HepG2 (cell line): Measurements from ENCODE around the gene CD7. TPM values are rescaled to one million over a fixed set of nuclear protein-coding genes. Genes with fewer than 3 reads are reported as not detected.
A peak's percentile ranks its signal among the peaks of the same experiment; 100 is the strongest.

Source experiments
- BCL6 ChIP-seq: IDR thresholded peaks from 2 replicates; pipeline ENCODE4 v1.6.1; 2016; ENCODE audit warnings: missing genetic modification reagents, missing compliant biosample characterization
- CAMTA2 ChIP-seq: sonication (generic); formaldehyde crosslinking; IDR thresholded peaks from 2 replicates; pipeline ENCODE4 v1.4.0; 2020; ENCODE audit warnings: mild to moderate bottlenecking, missing genetic modification reagents, borderline replicate concordance
- RFX3 ChIP-seq: IDR thresholded peaks from 2 replicates; pipeline ENCODE4 v1.6.1; 2016; ENCODE audit warnings: missing biosample characterization, missing genetic modification reagents
- TOPORS ChIP-seq: sonication (generic); formaldehyde crosslinking; IDR thresholded peaks from 2 replicates; pipeline ENCODE4 v1.8.0; 2023; ENCODE audit warnings: mild to moderate bottlenecking, missing genetic modification reagents
- ZNF354B ChIP-seq: sonication (generic); formaldehyde crosslinking; IDR thresholded peaks from 2 replicates; pipeline ENCODE4 v1.8.0; 2022; ENCODE audit warnings: mild to moderate bottlenecking, missing genetic modification reagents
- ZNF556 ChIP-seq: sonication (generic); formaldehyde crosslinking; IDR thresholded peaks from 2 replicates; pipeline ENCODE4 v1.4.0; 2020; ENCODE audit warnings: mild to moderate bottlenecking, missing genetic modification reagents, borderline replicate concordance
- ZNF567 ChIP-seq: sonication (generic); formaldehyde crosslinking; IDR thresholded peaks from 2 replicates; pipeline ENCODE4 v1.8.1; 2023; ENCODE audit warnings: mild to moderate bottlenecking, missing genetic modification reagents, borderline replicate concordance
- ZNF598 ChIP-seq: sonication (generic); formaldehyde crosslinking; IDR thresholded peaks from 2 replicates; pipeline ENCODE4 v1.5.1; 2020; ENCODE audit warnings: mild to moderate bottlenecking, missing genetic modification reagents, borderline replicate concordance
- ZNF790 ChIP-seq: sonication (generic); formaldehyde crosslinking; IDR thresholded peaks from 2 replicates; pipeline ENCODE4 v1.8.0; 2022; ENCODE audit warnings: missing genetic modification reagents, mild to moderate bottlenecking, borderline replicate concordance
- ZSCAN22 ChIP-seq: sonication (generic); formaldehyde crosslinking; IDR thresholded peaks from 2 replicates; pipeline ENCODE4 v1.4.0; 2020; ENCODE audit warnings: mild to moderate bottlenecking, missing genetic modification reagents
- polyA plus RNA-seq, 8 experiments: library from polyadenylated mRNA; depleted of rRNA in 3 of 8; stranded (reverse) in 7 of 8; unstranded in 1 of 8; fragments of >200 nt; fragmentation: Illumina TruSeq in 4 of 8; extraction: Trizol in 4 of 8; gene quantifications; 2 replicates each; pipeline versions ENCODE4 v1.2.1 to v1.2.3, GENCODE V29; 2011 to 2016; ENCODE audit warnings: low read depth in 4 of 8, missing spikeins in 1 of 8, mixed read lengths in 1 of 8; ENCODE audit not compliant: insufficient read depth in 1 of 8
- total RNA-seq, 5 experiments: library from RNA; depleted of rRNA; stranded (reverse); fragments of >200 nt; fragmentation: Illumina TruSeq; extraction: Trizol; gene quantifications; 2 replicates each; pipeline ENCODE4 v1.2.3, GENCODE V29; 2016; ENCODE audit warnings: low read depth in 1 of 5
- TF ChIP-seq, protein P1 (sequence below): sonication (generic); formaldehyde crosslinking; IDR thresholded peaks from 2 replicates; pipeline ENCODE4 v1.4.0; 2020; ENCODE audit warnings: missing genetic modification reagents, mild to moderate bottlenecking, borderline replicate concordance
- TF ChIP-seq, protein P2 (sequence below): sonication (generic); formaldehyde crosslinking; IDR thresholded peaks from 2 replicates; pipeline ENCODE4 v1.4.0; 2020; ENCODE audit warnings: mild to moderate bottlenecking, missing genetic modification reagents
- TF ChIP-seq, protein P3 (sequence below): sonication (generic); formaldehyde crosslinking; IDR thresholded peaks from 2 replicates; pipeline ENCODE4 v1.4.0; 2020; ENCODE audit warnings: missing genetic modification reagents, borderline replicate concordance

Gene CD7
- total and polyA plus RNA-seq, 2 of the 13 experiments (the other 11 are each of a cell fraction or from before 2014, with no cell fraction given), result 67.6 to 76.4 TPM

DNA sequence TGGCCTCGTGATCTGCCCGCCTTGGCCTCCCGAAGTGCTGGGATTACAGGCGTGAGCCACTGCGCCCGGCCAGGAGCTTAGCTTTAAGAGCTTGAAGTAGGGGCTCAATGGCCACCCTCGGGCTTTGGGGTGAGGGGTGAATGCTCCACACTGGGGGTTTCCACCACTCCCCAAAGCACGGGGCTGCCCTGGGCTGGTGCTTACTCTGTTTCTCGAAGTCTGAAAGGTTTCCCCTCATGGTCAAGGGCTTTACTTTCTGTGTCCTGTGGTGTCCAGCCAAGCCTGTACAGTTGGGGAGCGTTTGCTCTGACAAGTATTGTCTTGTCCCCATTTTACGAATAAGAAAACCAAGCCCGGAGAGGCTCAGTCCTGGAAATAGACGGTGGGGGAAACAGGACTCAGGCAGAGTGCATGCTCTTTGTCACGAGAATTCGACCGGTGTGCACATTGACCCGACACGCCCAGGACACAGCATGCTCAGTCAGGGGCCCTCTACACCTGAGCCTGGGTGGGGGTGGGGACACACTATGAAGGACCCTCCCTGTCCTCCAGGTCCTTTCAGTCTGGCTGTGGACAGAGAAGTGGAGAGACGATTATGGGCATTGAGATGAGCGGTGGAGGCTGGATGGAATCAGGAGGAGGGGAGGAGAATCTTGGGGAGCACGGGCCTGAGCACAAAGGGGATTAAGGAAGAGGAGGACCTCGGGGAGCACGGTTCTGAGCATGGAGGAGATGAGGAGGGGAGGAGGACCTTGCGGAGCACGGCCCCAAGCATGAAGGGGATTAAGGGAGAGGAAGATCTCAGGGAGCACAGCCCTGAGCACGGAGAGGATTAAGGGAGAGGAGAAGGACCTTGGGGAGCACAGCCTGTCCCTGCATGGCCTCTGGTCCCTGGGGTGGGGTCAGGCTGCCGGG is 7.5 kb downstream of the CD7 start (continued):
- TF ChIP-seq, protein P1, sequence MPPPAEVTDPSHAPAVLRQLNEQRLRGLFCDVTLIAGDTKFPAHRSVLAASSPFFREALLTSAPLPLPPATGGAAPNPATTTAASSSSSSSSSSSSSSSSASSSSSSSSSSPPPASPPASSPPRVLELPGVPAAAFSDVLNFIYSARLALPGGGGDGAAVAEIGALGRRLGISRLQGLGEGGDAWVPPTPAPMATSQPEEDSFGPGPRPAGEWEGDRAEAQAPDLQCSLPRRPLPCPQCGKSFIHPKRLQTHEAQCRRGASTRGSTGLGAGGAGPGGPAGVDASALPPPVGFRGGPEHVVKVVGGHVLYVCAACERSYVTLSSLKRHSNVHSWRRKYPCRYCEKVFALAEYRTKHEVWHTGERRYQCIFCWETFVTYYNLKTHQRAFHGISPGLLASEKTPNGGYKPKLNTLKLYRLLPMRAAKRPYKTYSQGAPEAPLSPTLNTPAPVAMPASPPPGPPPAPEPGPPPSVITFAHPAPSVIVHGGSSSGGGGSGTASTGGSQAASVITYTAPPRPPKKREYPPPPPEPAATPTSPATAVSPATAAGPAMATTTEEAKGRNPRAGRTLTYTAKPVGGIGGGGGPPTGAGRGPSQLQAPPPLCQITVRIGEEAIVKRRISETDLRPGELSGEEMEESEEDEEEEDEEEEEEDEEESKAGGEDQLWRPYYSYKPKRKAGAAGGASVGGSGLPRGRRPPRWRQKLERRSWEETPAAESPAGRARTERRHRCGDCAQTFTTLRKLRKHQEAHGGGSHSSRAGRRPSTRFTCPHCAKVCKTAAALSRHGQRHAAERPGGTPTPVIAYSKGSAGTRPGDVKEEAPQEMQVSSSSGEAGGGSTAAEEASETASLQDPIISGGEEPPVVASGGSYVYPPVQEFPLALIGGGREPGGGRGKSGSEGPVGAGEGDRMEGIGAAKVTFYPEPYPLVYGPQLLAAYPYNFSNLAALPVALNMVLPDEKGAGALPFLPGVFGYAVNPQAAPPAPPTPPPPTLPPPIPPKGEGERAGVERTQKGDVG (CRISPR knock-in tag), result no peak
- TF ChIP-seq, protein P2, sequence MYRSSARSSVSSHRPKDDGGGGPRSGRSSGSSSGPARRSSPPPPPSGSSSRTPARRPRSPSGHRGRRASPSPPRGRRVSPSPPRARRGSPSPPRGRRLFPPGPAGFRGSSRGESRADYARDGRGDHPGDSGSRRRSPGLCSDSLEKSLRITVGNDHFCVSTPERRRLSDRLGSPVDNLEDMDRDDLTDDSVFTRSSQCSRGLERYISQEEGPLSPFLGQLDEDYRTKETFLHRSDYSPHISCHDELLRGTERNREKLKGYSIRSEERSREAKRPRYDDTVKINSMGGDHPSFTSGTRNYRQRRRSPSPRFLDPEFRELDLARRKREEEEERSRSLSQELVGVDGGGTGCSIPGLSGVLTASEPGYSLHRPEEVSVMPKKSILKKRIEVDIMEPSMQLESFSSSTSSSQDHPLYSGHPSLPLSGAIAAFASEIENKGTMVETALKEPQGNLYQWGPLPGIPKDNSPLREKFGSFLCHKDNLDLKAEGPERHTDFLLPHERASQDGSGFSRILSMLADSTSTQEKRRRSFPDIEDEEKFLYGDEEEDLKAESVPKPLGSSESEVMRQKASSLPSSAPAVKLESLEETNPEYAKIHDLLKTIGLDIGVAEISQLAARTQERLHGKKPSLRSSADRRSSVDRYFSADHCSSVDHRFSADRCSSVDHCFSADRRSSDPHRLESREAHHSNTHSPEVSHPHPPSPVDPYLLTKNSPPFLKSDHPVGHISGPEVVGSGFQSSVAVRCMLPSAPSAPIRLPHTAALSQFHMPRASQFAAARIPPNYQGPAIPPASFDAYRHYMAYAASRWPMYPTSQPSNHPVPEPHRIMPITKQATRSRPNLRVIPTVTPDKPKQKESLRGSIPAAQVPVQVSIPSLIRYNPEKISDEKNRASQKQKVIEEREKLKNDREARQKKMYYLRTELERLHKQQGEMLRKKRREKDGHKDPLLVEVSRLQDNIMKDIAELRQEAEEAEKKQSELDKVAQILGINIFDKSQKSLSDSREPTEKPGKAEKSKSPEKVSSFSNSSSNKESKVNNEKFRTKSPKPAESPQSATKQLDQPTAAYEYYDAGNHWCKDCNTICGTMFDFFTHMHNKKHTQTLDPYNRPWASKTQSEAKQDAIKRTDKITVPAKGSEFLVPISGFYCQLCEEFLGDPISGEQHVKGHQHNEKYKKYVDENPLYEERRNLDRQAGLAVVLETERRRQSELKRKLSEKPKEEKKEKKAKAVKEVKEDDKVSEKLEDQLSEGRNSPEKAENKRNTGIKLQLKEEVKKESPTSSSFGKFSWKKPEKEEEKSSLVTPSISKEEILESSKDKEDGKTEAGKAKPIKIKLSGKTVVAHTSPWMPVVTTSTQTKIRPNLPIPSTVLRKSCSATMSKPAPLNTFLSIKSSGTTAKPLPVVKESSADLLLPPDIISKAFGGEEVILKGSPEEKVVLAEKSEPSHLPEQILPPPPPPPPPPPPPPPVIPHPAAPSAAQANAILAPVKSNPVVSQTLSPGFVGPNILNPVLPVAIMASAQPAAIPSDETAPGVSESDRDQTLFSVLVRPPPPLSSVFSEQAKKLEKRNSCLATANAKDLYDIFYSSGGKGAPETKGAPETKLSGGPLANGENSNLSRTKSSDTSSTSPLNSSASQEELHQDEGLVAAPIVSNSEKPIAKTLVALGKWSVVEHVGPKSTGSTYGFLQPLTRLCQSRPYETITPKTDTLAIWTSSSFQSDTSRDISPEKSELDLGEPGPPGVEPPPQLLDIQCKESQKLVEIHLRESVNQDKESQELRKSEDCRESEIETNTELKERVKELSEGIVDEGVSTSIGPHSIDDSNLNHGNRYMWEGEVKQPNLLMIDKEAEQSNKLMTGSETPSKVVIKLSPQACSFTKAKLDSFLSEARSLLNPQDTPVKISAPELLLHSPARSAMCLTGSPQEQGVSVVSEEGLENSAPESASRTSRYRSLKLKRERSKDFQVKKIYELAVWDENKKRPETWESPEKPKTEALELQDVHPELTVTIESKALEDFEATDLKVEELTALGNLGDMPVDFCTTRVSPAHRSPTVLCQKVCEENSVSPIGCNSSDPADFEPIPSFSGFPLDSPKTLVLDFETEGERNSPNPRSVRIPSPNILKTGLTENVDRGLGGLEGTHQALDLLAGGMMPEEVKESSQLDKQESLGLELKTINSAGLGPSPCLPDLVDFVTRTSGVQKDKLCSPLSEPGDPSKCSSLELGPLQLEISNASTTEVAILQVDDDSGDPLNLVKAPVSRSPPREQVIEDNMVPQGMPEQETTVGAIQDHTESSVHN (CRISPR knock-in tag), result no peak
- TF ChIP-seq ZNF598 (CRISPR knock-in tag), result no peak
- TF ChIP-seq ZNF354B, result no peak
- TF ChIP-seq CAMTA2, result no peak
- no peak for TF ChIP-seq ZNF567
- TF ChIP-seq, protein P3, sequence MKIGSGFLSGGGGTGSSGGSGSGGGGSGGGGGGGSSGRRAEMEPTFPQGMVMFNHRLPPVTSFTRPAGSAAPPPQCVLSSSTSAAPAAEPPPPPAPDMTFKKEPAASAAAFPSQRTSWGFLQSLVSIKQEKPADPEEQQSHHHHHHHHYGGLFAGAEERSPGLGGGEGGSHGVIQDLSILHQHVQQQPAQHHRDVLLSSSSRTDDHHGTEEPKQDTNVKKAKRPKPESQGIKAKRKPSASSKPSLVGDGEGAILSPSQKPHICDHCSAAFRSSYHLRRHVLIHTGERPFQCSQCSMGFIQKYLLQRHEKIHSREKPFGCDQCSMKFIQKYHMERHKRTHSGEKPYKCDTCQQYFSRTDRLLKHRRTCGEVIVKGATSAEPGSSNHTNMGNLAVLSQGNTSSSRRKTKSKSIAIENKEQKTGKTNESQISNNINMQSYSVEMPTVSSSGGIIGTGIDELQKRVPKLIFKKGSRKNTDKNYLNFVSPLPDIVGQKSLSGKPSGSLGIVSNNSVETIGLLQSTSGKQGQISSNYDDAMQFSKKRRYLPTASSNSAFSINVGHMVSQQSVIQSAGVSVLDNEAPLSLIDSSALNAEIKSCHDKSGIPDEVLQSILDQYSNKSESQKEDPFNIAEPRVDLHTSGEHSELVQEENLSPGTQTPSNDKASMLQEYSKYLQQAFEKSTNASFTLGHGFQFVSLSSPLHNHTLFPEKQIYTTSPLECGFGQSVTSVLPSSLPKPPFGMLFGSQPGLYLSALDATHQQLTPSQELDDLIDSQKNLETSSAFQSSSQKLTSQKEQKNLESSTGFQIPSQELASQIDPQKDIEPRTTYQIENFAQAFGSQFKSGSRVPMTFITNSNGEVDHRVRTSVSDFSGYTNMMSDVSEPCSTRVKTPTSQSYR (CRISPR knock-in tag), result peak; percentile 95
- no peak for TF ChIP-seq RFX3 (CRISPR knock-in tag)
- TF ChIP-seq ZNF790 (CRISPR knock-in tag), result no peak
- TF ChIP-seq ZSCAN22 (CRISPR knock-in tag), result no peak
- no peak for TF ChIP-seq TOPORS (CRISPR knock-in tag)
- peak; percentile 60; the same call in 1 of the 2 replicates for TF ChIP-seq ZNF556 (CRISPR knock-in tag)
- TF ChIP-seq BCL6 (CRISPR knock-in tag), result peak; percentile 26; the same call in 1 of the 2 replicates
